AG04449 (cell line): Measurements from ENCODE around the gene TINAGL1.

Experiments used
- CTCF ChIA-PET: fragments of 350-600 bp; formaldehyde crosslinking; extraction: SDS; loops from one replicate; lab custom pipeline; 2021; ENCODE audit warnings: antibody characterized with exemption; lab: Yijun Ruan, JAX
- POLR2A ChIA-PET: fragments of 400-600, 350-600 bp; formaldehyde crosslinking; extraction: SDS; loops from one replicate; lab custom pipeline; 2020; ENCODE audit warnings: antibody characterized with exemption, inconsistent platforms; lab: Yijun Ruan, JAX
- DNase-seq: peaks from one replicate; pipeline ENCODE4 v3.0.0-alpha.2; 2010; ENCODE audit warnings: low read depth, low spot score
- H3K4me3 ChIP-seq: 2 replicates; pipeline ENCODE4 v1.5.1; 2011; ENCODE audit warnings: low read depth, mild to moderate bottlenecking, control low read depth, low read length
- CTCF ChIP-seq: IDR thresholded peaks from one replicate; pipeline ENCODE4 v1.5.1; 2011; ENCODE audit warnings: mild to moderate bottlenecking, moderate library complexity, low read length, control low read depth, inconsistent platforms; ENCODE audit not compliant: insufficient read depth; ENCODE audit errors: missing control alignments

TINAGL1 gene

GRCh38 chr1:31607360-31607759 lies 31.0 kb downstream of the TINAGL1 start:
- no peak for TF ChIP-seq CTCF
- H3K4me3 ChIP-seq: no peak overlapping the region
- POLR2A ChIA-PET: no interaction called here
- no peak for DNase-seq
- CTCF ChIA-PET: interaction anchor here (0.6 to 12.9 kb wide), 6 partner anchors 10 to 416 kb away, joined by 3 to 118 read pairs (median 3); partner anchors contain the start of gene HCRTR1

GRCh38 chr1:31609514-31610118 lies 33.3 kb downstream of the TINAGL1 start:
- no peak for DNase-seq
- no peak overlapping the region for H3K4me3 ChIP-seq
- CTCF ChIA-PET: interaction anchor here (0.9 to 12.9 kb wide), 10 partner anchors 9 to 425 kb away, joined by 3 to 118 read pairs (median 4); no protein-coding TSS in a partner anchor
- no peak for TF ChIP-seq CTCF
- POLR2A ChIA-PET: interaction anchor here (0.5 kb wide), 1 partner anchor 20 kb away, joined by 3 read pairs; no protein-coding TSS in a partner anchor

- no peak overlapping the region for H3K4me3 ChIP-seq
- TF ChIP-seq CTCF: no peak
- ChIA-PET CTCF (interaction anchor here (0.9 to 1.0 kb wide), 2 partner anchors 20 to 23 kb away, joined by 3 to 4 read pairs; no protein-coding TSS in a partner anchor), POLR2A (no interaction called here)
- DNase-seq: no peak
Measured at GRCh38 chr1:31614414-31615005, 38.2 kb downstream of the TINAGL1 start.

GRCh38 chr1:31615414-31615813 lies 39.1 kb downstream of the TINAGL1 start:
- no peak overlapping the region for H3K4me3 ChIP-seq
- no peak for TF ChIP-seq CTCF
- CTCF ChIA-PET: interaction anchor here (1.2 to 4.6 kb wide), 3 partner anchors 10 to 20 kb away, joined by 4 to 58 read pairs (median 57); no protein-coding TSS in a partner anchor
- POLR2A ChIA-PET: no interaction called here
- no peak for DNase-seq

- DNase-seq: no peak
- H3K4me3 ChIP-seq: no peak overlapping the region
- POLR2A ChIA-PET: no interaction called here
- no peak for TF ChIP-seq CTCF
- CTCF ChIA-PET: interaction anchor here (1.2 to 4.6 kb wide), 3 partner anchors 10 to 21 kb away, joined by 4 to 58 read pairs (median 57); no protein-coding TSS in a partner anchor
Measured at GRCh38 chr1:31615939-31616338, 39.6 kb downstream of the TINAGL1 start.

- POLR2A ChIA-PET: no interaction called here
- no peak for DNase-seq
- CTCF ChIA-PET: interaction anchor here (1.0 to 5.2 kb wide), 14 partner anchors 7 to 172 kb away, joined by 3 to 58 read pairs (median 6); partner anchors contain the start of gene COL16A1
- peak within 1 kb of the TSS; percentile 54 for H3K4me3 ChIP-seq
- no peak for TF ChIP-seq CTCF
Measured at GRCh38 chr1:31617218-31617915, 41.1 kb downstream of the TINAGL1 start, which contains the start of gene HCRTR1. Gene HCRTR1, plus strand, starts transcription at chr1:31617689. Its CDS starts 1,504 bp downstream, at chr1:31619193.
